ENCODE data around the gene NMB.

The NMB gene

DNA sequence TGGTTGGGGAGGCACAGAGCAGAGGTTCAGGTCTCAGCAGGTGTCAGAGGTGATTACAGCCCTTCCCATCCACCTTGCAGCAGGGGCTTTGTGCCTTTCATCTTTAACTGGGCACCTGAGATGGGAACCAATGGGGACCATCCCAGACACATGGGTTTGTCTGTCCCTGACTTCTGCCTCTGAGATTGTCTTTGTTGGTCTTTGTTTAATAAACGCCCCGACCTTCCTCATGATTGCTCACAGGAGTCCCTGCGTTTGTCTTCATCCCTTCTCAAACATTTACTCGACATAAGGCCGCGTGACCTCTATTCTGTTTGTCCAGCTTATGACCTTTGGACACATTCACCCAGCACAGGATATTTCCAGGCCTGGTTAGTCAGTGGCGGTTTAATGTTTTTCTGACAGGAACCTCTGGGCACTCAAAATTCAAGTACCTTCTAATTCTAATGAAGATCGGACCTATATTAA, 51.3 kb downstream of the NMB start:
- H3K27ac ChIP-seq (ENCODE audit: low read depth, low read length), result peak overlapping the region; percentile 79
- no peaks in the 10 kb centered on the region for H3K9me3 ChIP-seq (ENCODE audit: control insufficient read depth in 5 of 5, low read length in 5 of 5)
- peaks cover 7 to 52% (median 37%) of the 10 kb centered on the region in 5 donors for H3K4me1 ChIP-seq (ENCODE audit: control insufficient read depth in 5 of 5, insufficient read depth in 5 of 5, low read length in 5 of 5)
- no peaks in the 10 kb centered on the region for H3K27me3 ChIP-seq (ENCODE audit: control insufficient read depth in 5 of 5, insufficient read depth in 4 of 5, low read length in 5 of 5)
- H3K4me3 ChIP-seq (ENCODE audit: low read depth in 1 of 5, low read length in 5 of 5), result no peak overlapping the region
- peak overlapping the region in 3 of 5 donors; percentile 11 to 61 (median 48) for H3K9ac ChIP-seq (ENCODE audit: low read length in 5 of 5)
- H3K36me3 ChIP-seq (ENCODE audit: control insufficient read depth in 5 of 5, insufficient read depth in 5 of 5, low read length in 5 of 5), result peaks cover 0 to 25% (median 15%) of the 10 kb centered on the region in 5 donors

GRCh38 chr15:84605554-84605882, 52.5 kb downstream of the NMB start:
- Histone ChIP-seq H3K9me3 (ENCODE audit: control insufficient read depth in 5 of 5, low read length in 5 of 5) (no peaks in the 10 kb centered on the region), H3K27ac (ENCODE audit: low read depth, low read length) (peak overlapping the region; percentile 79), H3K4me3 (ENCODE audit: low read depth in 1 of 5, low read length in 5 of 5) (peak overlapping the region in 1 of 5 donors; percentile 2), H3K4me1 (ENCODE audit: control insufficient read depth in 5 of 5, insufficient read depth in 5 of 5, low read length in 5 of 5) (peaks cover 7 to 62% (median 45%) of the 10 kb centered on the region in 5 donors), H3K36me3 (ENCODE audit: control insufficient read depth in 5 of 5, insufficient read depth in 5 of 5, low read length in 5 of 5) (peaks cover 0 to 25% (median 15%) of the 10 kb centered on the region in 5 donors), H3K9ac (ENCODE audit: low read length in 5 of 5) (peak overlapping the region in 3 of 5 donors; percentile 15 to 56 (median 49)), H3K27me3 (ENCODE audit: control insufficient read depth in 5 of 5, insufficient read depth in 4 of 5, low read length in 5 of 5) (no peaks in the 10 kb centered on the region)
